ENCODE data around the gene SPCS2. TPM values are rescaled to one million over a fixed set of nuclear protein-coding genes. Genes with fewer than 3 reads are reported as not detected.
"Not testable (repeated sequence)": the region's sequence is repeated elsewhere in the genome, so short reads cannot be mapped to it uniquely, and the experiment has no call there.

SPCS2 gene
- polyA plus RNA-seq, 1 of the 3 experiments (the other 2 are of a cell fraction): 49.1 TPM

- no peak overlapping the region for H3K4me3 ChIP-seq (ENCODE audit: low read depth in 2 of 2, low read length in 1 of 2)
- DNase-seq: no peak
- H2AFZ ChIP-seq (ENCODE audit: low read depth): no peak overlapping the region
- TF ChIP-seq SMC3 (IDR thresholded peaks at IDR 0.05; ENCODE audit: low read depth, low read length) (no peak), JUND (IDR thresholded peaks at IDR 0.05) (no peak), USF2 (IDR thresholded peaks at IDR 0.05; ENCODE audit: borderline replicate concordance, low read depth, low read length) (no peak), ZBTB33 (IDR thresholded peaks at IDR 0.05; ENCODE audit: borderline replicate concordance, low read depth) (no peak), MXI1 (IDR thresholded peaks at IDR 0.05; ENCODE audit: low read depth, low read length) (no peak), PBX3 (IDR thresholded peaks at IDR 0.05) (no peak), GATA2 (CRISPR knock-in tag; IDR thresholded peaks at IDR 0.05) (no peak), CHD2 (IDR thresholded peaks at IDR 0.05; ENCODE audit: low read length, partially characterized antibody) (no peak), FOSL2 (IDR thresholded peaks at IDR 0.05; ENCODE audit: borderline replicate concordance, low read depth) (no peak), TAF1 (IDR thresholded peaks at IDR 0.05; ENCODE audit: borderline replicate concordance, low read depth, low read length) (no peak), NFIC (IDR thresholded peaks at IDR 0.05; ENCODE audit: borderline replicate concordance) (no peak), MEF2A (IDR thresholded peaks at IDR 0.05; ENCODE audit: borderline replicate concordance, low read depth) (no peak), POLR2AphosphoS5 (IDR thresholded peaks at IDR 0.05; ENCODE audit: low read depth, low read length) (no peak), RCOR1 (IDR thresholded peaks at IDR 0.05; ENCODE audit: low read length) (no peak)
- TF ChIP-seq, protein P1, sequence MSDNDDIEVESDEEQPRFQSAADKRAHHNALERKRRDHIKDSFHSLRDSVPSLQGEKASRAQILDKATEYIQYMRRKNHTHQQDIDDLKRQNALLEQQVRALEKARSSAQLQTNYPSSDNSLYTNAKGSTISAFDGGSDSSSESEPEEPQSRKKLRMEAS (IDR thresholded peaks at IDR 0.05; ENCODE audit: low read depth): no peak
- TF ChIP-seq, protein P2, sequence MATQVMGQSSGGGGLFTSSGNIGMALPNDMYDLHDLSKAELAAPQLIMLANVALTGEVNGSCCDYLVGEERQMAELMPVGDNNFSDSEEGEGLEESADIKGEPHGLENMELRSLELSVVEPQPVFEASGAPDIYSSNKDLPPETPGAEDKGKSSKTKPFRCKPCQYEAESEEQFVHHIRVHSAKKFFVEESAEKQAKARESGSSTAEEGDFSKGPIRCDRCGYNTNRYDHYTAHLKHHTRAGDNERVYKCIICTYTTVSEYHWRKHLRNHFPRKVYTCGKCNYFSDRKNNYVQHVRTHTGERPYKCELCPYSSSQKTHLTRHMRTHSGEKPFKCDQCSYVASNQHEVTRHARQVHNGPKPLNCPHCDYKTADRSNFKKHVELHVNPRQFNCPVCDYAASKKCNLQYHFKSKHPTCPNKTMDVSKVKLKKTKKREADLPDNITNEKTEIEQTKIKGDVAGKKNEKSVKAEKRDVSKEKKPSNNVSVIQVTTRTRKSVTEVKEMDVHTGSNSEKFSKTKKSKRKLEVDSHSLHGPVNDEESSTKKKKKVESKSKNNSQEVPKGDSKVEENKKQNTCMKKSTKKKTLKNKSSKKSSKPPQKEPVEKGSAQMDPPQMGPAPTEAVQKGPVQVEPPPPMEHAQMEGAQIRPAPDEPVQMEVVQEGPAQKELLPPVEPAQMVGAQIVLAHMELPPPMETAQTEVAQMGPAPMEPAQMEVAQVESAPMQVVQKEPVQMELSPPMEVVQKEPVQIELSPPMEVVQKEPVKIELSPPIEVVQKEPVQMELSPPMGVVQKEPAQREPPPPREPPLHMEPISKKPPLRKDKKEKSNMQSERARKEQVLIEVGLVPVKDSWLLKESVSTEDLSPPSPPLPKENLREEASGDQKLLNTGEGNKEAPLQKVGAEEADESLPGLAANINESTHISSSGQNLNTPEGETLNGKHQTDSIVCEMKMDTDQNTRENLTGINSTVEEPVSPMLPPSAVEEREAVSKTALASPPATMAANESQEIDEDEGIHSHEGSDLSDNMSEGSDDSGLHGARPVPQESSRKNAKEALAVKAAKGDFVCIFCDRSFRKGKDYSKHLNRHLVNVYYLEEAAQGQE (IDR thresholded peaks at IDR 0.05; ENCODE audit: low read depth, low read length): no peak
- peaks cover 0 to 6% of the 10 kb centered on the region in 2 experiments; a peak in 2 of 4 replicates for H3K4me1 ChIP-seq (ENCODE audit: control insufficient read depth in 1 of 2, insufficient read depth in 2 of 2, low read depth in 1 of 2, low read length in 1 of 2)
- H3K36me3 ChIP-seq (replicated peaks in 1 of 2; ENCODE audit: control insufficient read depth in 1 of 2, insufficient read depth in 2 of 2, low read length in 1 of 2): peaks cover 17 to 29% of the 10 kb centered on the region in 2 experiments
- H4K20me1 ChIP-seq (ENCODE audit: insufficient read depth): peaks cover 49% of the 10 kb centered on the region
- peaks cover 97% of the 10 kb centered on the region for H3K79me2 ChIP-seq (ENCODE audit: insufficient read depth)
- 100% methylated on average over 1 of the region's 1 CpG for WGBS (ENCODE audit: low lambda C conversion rate)
- ChIA-PET POLR2A (no interaction called here), CTCF (interaction anchor here (0.8 to 2.1 kb wide), 7 partner anchors 14 to 290 kb away, joined by 3 to 7 read pairs (median 4); partner anchors contain the start of gene NEU3)
- no peaks in the 10 kb centered on the region for H3K9me2 ChIP-seq
- no peaks in the 10 kb centered on the region for H3K9me3 ChIP-seq
- no peak overlapping the region for H3K9ac ChIP-seq
- H3K27ac ChIP-seq (ENCODE audit: low read depth in 2 of 2, low read length in 1 of 2): no peak overlapping the region
- H3F3A ChIP-seq (replicated peaks; ENCODE audit: insufficient read depth): peaks cover 3% of the 10 kb centered on the region
- no peaks in the 10 kb centered on the region for H3K27me3 ChIP-seq (ENCODE audit: insufficient read depth)
- no peak overlapping the region for H3K4me2 ChIP-seq
These were observed 9.0 kb downstream of the SPCS2 start for GRCh38 chr11:74957937-74958629.

GRCh38 chr11:74960128-74960527 is 11.1 kb downstream of the SPCS2 start:
- H3K4me3 ChIP-seq (ENCODE audit: low read depth in 2 of 2, low read length in 1 of 2); H3K27me3 ChIP-seq (ENCODE audit: insufficient read depth); DNase-seq; H3F3A ChIP-seq (replicated peaks; ENCODE audit: insufficient read depth); H2AFZ ChIP-seq (ENCODE audit: low read depth); H3K4me2 ChIP-seq; H3K4me1 ChIP-seq (ENCODE audit: control insufficient read depth in 1 of 2, insufficient read depth in 2 of 2, low read depth in 1 of 2, low read length in 1 of 2); H3K9ac ChIP-seq; H3K9me3 ChIP-seq; H3K9me2 ChIP-seq; H3K27ac ChIP-seq (ENCODE audit: low read depth in 2 of 2, low read length in 1 of 2): not testable (repeated sequence)
- ChIA-PET CTCF (interaction anchor here (1.0 to 1.7 kb wide), 5 partner anchors 23 to 281 kb away, joined by 3 to 7 read pairs (median 3); no protein-coding TSS in a partner anchor), POLR2A (interaction anchor here (0.7 kb wide), 1 partner anchor 23 kb away, joined by 3 read pairs; no protein-coding TSS in a partner anchor)
- Histone ChIP-seq H4K20me1 (ENCODE audit: insufficient read depth) (peaks cover 46% of the 10 kb centered on the region), H3K79me2 (ENCODE audit: insufficient read depth) (peaks cover 95% of the 10 kb centered on the region), H3K36me3 (replicated peaks in 1 of 2; ENCODE audit: control insufficient read depth in 1 of 2, insufficient read depth in 2 of 2, low read length in 1 of 2) (peaks cover 12 to 13% of the 10 kb centered on the region in 2 experiments)
- 95% methylated on average over 6 of the region's 6 CpGs for WGBS (ENCODE audit: low lambda C conversion rate)
